GM21447 (cell line): ENCODE data around the gene RASGRF1.
A peak's percentile ranks its signal among the peaks of the same experiment; 100 is the strongest.
"Not testable (repeated sequence)": the region's sequence is repeated elsewhere in the genome, so short reads cannot be mapped to it uniquely, and the experiment has no call there.

Experiments
- ATAC-seq: cut with Tn5 transposase; IDR thresholded peaks from one replicate; pipeline ENCODE4 v1.9.1; 2021; ENCODE audit not compliant: unreplicated experiment

The RASGRF1 gene

GRCh38 chr15:79009379-79009778 is 81.2 kb downstream of the RASGRF1 start:
- no peak for ATAC-seq

GRCh38 chr15:79008659-79009058 is 81.9 kb downstream of the RASGRF1 start:
- no peak for ATAC-seq

GRCh38 chr15:79007066-79007465 is 83.5 kb downstream of the RASGRF1 start:
- ATAC-seq = no peak

GRCh38 chr15:79006071-79006470 is 84.5 kb downstream of the RASGRF1 start:
- ATAC-seq = no peak

GRCh38 chr15:79004336-79004735 is 86.2 kb downstream of the RASGRF1 start:
- peak; percentile 87 for ATAC-seq

- no peak for ATAC-seq
These were observed 86.7 kb downstream of the RASGRF1 start for GRCh38 chr15:79003896-79004295.

GRCh38 chr15:79003301-79003700 is 87.3 kb downstream of the RASGRF1 start:
- ATAC-seq = no peak

GRCh38 chr15:79002581-79002980 is 88.0 kb downstream of the RASGRF1 start:
- no peak for ATAC-seq

GRCh38 chr15:78999636-79000035 is 90.9 kb downstream of the RASGRF1 start:
- ATAC-seq = no peak

GRCh38 chr15:78998526-78998925 is 92.1 kb downstream of the RASGRF1 start:
- no peak for ATAC-seq

- ATAC-seq = no peak
These were observed 92.5 kb downstream of the RASGRF1 start for GRCh38 chr15:78997981-78998499.

GRCh38 chr15:78996894-78997275 is 93.7 kb downstream of the RASGRF1 start:
- no peak for ATAC-seq

GRCh38 chr15:78995921-78996893 is 94.4 kb downstream of the RASGRF1 start:
- ATAC-seq = no peak

GRCh38 chr15:78995161-78995560 is 95.4 kb downstream of the RASGRF1 start:
- not testable (repeated sequence) for ATAC-seq

- ATAC-seq = no peak
These were observed 96.5 kb downstream of the RASGRF1 start for GRCh38 chr15:78993931-78994530.

GRCh38 chr15:78993257-78993930 is 97.2 kb downstream of the RASGRF1 start:
- ATAC-seq = no peak

GRCh38 chr15:78992416-78993256 is 97.9 kb downstream of the RASGRF1 start:
- no peak for ATAC-seq

GRCh38 chr15:78991879-78992278 is 98.7 kb downstream of the RASGRF1 start:
- no peak for ATAC-seq

GRCh38 chr15:78991476-78991875 is 99.1 kb downstream of the RASGRF1 start:
- no peak for ATAC-seq

GRCh38 chr15:78990278-78990677 is 100.3 kb downstream of the RASGRF1 start:
- no peak for ATAC-seq
